Caco-2 (cell line): Measurements from ENCODE around the gene AKT3. TPM values are rescaled to one million over a fixed set of nuclear protein-coding genes. Genes with fewer than 3 reads are reported as not detected.

Experiments
- BruUV-seq: library from RNA; stranded (reverse); fragments of 400-500 nt; replicated peaks from 2 replicates; lab custom pipeline; 2021; lab: Mats Ljungman, UMichigan
- CTCF ChIA-PET: fragments of 300-600 bp; sonication (Branson Sonifier 250); formaldehyde crosslinking; loops from one replicate; lab custom pipeline; 2022; ENCODE audit warnings: antibody characterized with exemption; lab: Charles Lee
- POLR2A ChIA-PET: fragments of 300-600 bp; sonication (Branson Sonifier 250); formaldehyde crosslinking; loops from one replicate; lab custom pipeline; 2022; ENCODE audit warnings: antibody characterized with exemption; lab: Charles Lee
- DNase-seq, 2 experiments: peaks; one replicate each; pipeline versions ENCODE4 v3.0.0 to v3.0.0-alpha.2; 2020 to 2022
- H3K27me3 ChIP-seq: replicated peaks from 2 replicates; pipeline ENCODE4 v1.6.0; 2011; ENCODE audit warnings: low read length; ENCODE audit not compliant: control insufficient read depth, insufficient read depth
- H3K36me3 ChIP-seq: 2 replicates; pipeline ENCODE4 v1.5.1; 2011; ENCODE audit warnings: low read length; ENCODE audit not compliant: control insufficient read depth, insufficient read depth
- H3K4me1 ChIP-seq: fragments of 250-450 bp; sonication (Bioruptor Pico); 2 replicates; pipeline ENCODE4 v1.5.1; 2020; ENCODE audit warnings: mild to moderate bottlenecking
- H3K4me3 ChIP-seq: 2 replicates; pipeline ENCODE4 v1.5.1; 2011; ENCODE audit warnings: low read depth, mild to moderate bottlenecking, control low read depth, low read length
- H3K9me3 ChIP-seq: fragments of 250-450 bp; sonication (Bioruptor Pico); 2 replicates; pipeline ENCODE4 v1.5.1; 2020; ENCODE audit warnings: mild to moderate bottlenecking, moderate library complexity
- H3K27ac Mint-ChIP-seq: one replicate; pipeline ENCODE4 v1.8.0; 2022; ENCODE audit warnings: mixed read lengths; ENCODE audit not compliant: unreplicated experiment
- H3K27me3 Mint-ChIP-seq: one replicate; pipeline ENCODE4 v1.8.0; 2022; ENCODE audit warnings: mixed read lengths; ENCODE audit not compliant: insufficient read depth, unreplicated experiment
- H3K36me3 Mint-ChIP-seq: one replicate; pipeline ENCODE4 v1.8.0; 2022; ENCODE audit warnings: mild to moderate bottlenecking, mixed read lengths; ENCODE audit not compliant: insufficient read depth, unreplicated experiment
- H3K4me1 Mint-ChIP-seq: one replicate; pipeline ENCODE4 v1.8.0; 2022; ENCODE audit warnings: low read depth, mixed read lengths; ENCODE audit not compliant: unreplicated experiment
- H3K4me3 Mint-ChIP-seq: one replicate; pipeline ENCODE4 v1.8.0; 2022; ENCODE audit warnings: mild to moderate bottlenecking, moderate library complexity, mixed read lengths; ENCODE audit not compliant: unreplicated experiment
- H3K9me3 Mint-ChIP-seq: one replicate; pipeline ENCODE4 v1.8.0; 2022; ENCODE audit warnings: mixed read lengths; ENCODE audit not compliant: unreplicated experiment
- intact Hi-C: fragments of 100-400 bp; cut with micrococcal nuclease; formaldehyde crosslinking; loops from one replicate; pipeline ENCODE4 v1.10.0; 2022; ENCODE audit not compliant: unreplicated experiment
- total RNA-seq: library from RNA; stranded (reverse); gene quantifications from 2 replicates; pipeline ENCODE4 v1.2.3, GENCODE V29; 2022
- TF ChIP-seq, protein P1 (sequence below), 2 experiments: fragments of 200-600 bp in 1 of 2; IDR thresholded peaks; 1 replicate in 1 of 2; 2 replicates in 1 of 2; pipeline versions ENCODE4 v1.5.1 to v1.8.0; 2011 to 2022; ENCODE audit warnings: antibody characterized with exemption in 1 of 2, control low read depth in 1 of 2, inconsistent platforms in 1 of 2, low read depth in 1 of 2, low read length in 1 of 2, mild to moderate bottlenecking in 1 of 2, moderate library complexity in 1 of 2; ENCODE audit not compliant: insufficient read depth in 1 of 2, severe bottlenecking in 1 of 2, unreplicated experiment in 1 of 2

AKT3 gene
- total RNA-seq, 1 experiment from 2014 or later: 3.7 TPM

DNA sequence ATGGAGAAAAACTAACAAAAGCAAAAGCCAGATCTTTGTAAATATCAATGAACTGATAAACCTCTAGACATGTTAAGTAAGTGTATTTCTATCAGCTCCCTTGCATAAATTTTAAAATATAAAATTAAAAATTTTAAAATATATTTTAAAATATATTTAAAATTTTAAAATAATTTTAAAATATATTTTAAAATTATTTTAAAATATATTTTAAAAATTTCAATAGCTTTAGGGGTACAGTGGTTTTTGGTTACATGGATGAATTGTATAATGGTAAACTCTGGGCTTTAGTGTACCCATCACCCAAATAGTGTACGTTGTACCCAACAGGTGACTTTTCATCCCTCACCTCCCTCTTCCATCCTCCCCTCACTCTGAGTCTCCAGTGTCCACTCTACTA lies 315.0 kb downstream of the AKT3 start:
- no peaks in the 10 kb centered on the region for H3K27me3 ChIP-seq
- Mint-ChIP-seq H3K36me3 (no peaks in the 10 kb centered on the region), H3K27me3 (peaks cover 7% of the 10 kb centered on the region), H3K4me3 (no peak overlapping the region), H3K27ac (no peak overlapping the region), H3K9me3 (no peaks in the 10 kb centered on the region), H3K4me1 (no peaks in the 10 kb centered on the region)
- no TSS peak for BruUV-seq
- no peak for DNase-seq
- no peaks in the 10 kb centered on the region for H3K4me1 ChIP-seq
- no peaks in the 10 kb centered on the region for H3K9me3 ChIP-seq
- no peaks in the 10 kb centered on the region for H3K36me3 ChIP-seq
- TF ChIP-seq, protein P1, sequence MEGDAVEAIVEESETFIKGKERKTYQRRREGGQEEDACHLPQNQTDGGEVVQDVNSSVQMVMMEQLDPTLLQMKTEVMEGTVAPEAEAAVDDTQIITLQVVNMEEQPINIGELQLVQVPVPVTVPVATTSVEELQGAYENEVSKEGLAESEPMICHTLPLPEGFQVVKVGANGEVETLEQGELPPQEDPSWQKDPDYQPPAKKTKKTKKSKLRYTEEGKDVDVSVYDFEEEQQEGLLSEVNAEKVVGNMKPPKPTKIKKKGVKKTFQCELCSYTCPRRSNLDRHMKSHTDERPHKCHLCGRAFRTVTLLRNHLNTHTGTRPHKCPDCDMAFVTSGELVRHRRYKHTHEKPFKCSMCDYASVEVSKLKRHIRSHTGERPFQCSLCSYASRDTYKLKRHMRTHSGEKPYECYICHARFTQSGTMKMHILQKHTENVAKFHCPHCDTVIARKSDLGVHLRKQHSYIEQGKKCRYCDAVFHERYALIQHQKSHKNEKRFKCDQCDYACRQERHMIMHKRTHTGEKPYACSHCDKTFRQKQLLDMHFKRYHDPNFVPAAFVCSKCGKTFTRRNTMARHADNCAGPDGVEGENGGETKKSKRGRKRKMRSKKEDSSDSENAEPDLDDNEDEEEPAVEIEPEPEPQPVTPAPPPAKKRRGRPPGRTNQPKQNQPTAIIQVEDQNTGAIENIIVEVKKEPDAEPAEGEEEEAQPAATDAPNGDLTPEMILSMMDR (IDR thresholded peaks at IDR 0.05; ENCODE audit: insufficient read depth in 1 of 2, low read depth in 1 of 2, low read length in 1 of 2, severe bottlenecking in 1 of 2, unreplicated experiment in 1 of 2): no peak
- no peak overlapping the region for H3K4me3 ChIP-seq
- POLR2A ChIA-PET: no interaction called here
- CTCF ChIA-PET: no interaction called here
- intact Hi-C loops: no loop called here

DNA sequence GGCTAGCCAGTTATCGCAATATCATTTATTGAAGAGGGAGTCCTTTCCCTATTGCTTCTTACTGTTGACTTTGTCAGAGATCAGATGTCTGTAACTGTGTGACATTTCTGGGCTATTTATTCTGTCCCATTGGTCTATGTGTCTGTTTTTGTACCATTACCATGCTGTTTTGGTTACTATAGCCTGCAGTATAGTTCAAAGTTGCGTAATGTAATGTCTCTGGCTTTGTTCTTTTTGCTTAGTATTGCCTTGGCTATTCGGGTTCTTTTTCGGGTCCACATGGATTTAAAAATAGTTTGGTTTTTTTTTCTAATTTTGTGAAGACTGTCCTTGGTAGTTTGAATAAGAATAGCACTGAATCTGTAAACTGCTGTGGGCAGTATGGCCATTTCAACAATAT lies 320.5 kb downstream of the AKT3 start:
- H3K27me3 Mint-ChIP-seq: no peaks in the 10 kb centered on the region
- peaks cover 19% of the 10 kb centered on the region for H3K9me3 Mint-ChIP-seq
- intact Hi-C loops: no loop called here
- H3K36me3 Mint-ChIP-seq: peaks cover 6% of the 10 kb centered on the region
- peaks cover 7% of the 10 kb centered on the region for H3K4me1 Mint-ChIP-seq
- no peaks in the 10 kb centered on the region for H3K9me3 ChIP-seq
- H3K4me3 Mint-ChIP-seq: no peak overlapping the region
- no peaks in the 10 kb centered on the region for H3K4me1 ChIP-seq
- no peak overlapping the region for H3K27ac Mint-ChIP-seq
- TF ChIP-seq, protein P1 (IDR thresholded peaks at IDR 0.05; ENCODE audit: insufficient read depth in 1 of 2, low read depth in 1 of 2, low read length in 1 of 2, severe bottlenecking in 1 of 2, unreplicated experiment in 1 of 2): no peak
- no peak overlapping the region for H3K4me3 ChIP-seq
- no peaks in the 10 kb centered on the region for H3K27me3 ChIP-seq
- DNase-seq: no peak
- BruUV-seq: no TSS peak
- CTCF ChIA-PET: no interaction called here
- POLR2A ChIA-PET: no interaction called here
- H3K36me3 ChIP-seq: no peaks in the 10 kb centered on the region

DNA sequence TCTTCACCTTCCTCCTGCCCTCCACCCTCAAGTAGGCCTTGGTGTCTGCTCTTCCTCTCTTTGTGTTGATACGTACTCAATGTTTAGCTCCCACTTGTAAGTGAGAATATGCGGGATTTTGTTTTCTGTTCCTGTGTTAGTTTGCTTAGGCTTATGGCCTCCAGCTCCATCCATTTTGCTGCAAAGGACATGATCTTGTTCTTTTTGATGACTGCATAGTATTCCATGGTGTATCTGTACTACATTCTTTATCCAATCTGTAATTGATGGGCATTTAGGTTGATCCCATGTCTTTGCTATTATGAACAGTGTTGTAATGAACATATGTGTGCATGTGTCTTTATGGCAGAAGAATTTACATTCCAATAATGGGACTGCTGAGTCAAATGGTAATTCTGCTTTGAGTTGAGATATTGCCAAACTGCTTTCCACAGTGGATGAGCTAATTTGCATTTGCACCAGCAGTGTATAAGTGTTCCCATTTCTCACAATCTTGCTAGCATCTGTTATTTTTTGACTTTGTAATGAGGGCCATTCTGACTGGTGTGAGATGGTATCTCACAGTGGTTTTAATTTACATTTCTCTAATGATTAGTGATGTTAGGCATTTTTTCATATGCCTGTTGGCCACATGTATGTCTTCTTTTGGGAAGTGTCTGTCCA lies 321.5 kb downstream of the AKT3 start:
- Histone ChIP-seq H3K9me3 (no peaks in the 10 kb centered on the region), H3K36me3 (no peaks in the 10 kb centered on the region), H3K27me3 (no peaks in the 10 kb centered on the region), H3K4me1 (no peaks in the 10 kb centered on the region), H3K4me3 (no peak overlapping the region)
- ChIA-PET POLR2A (no interaction called here), CTCF (no interaction called here)
- intact Hi-C loops: no loop called here
- TF ChIP-seq, protein P1 (IDR thresholded peaks at IDR 0.05; ENCODE audit: insufficient read depth in 1 of 2, low read depth in 1 of 2, low read length in 1 of 2, severe bottlenecking in 1 of 2, unreplicated experiment in 1 of 2): no peak
- no peak for DNase-seq
- H3K27me3 Mint-ChIP-seq: no peaks in the 10 kb centered on the region
- H3K9me3 Mint-ChIP-seq: peaks cover 19% of the 10 kb centered on the region
- H3K36me3 Mint-ChIP-seq: peaks cover 6% of the 10 kb centered on the region
- no peak overlapping the region for H3K4me3 Mint-ChIP-seq
- H3K27ac Mint-ChIP-seq: no peak overlapping the region
- peaks cover 7% of the 10 kb centered on the region for H3K4me1 Mint-ChIP-seq
- BruUV-seq: no TSS peak
